Ramos (cell line): ENCODE results near the gene ATP8B1.

Source experiments
- in situ Hi-C: fragments of 300-500 bp; cut with MboI; formaldehyde crosslinking; loops from one replicate; pipeline ENCODE4 v1.14.3; 2022; ENCODE audit warnings: low sequenced_read_pairs; ENCODE audit not compliant: unreplicated experiment

Gene ATP8B1

DNA sequence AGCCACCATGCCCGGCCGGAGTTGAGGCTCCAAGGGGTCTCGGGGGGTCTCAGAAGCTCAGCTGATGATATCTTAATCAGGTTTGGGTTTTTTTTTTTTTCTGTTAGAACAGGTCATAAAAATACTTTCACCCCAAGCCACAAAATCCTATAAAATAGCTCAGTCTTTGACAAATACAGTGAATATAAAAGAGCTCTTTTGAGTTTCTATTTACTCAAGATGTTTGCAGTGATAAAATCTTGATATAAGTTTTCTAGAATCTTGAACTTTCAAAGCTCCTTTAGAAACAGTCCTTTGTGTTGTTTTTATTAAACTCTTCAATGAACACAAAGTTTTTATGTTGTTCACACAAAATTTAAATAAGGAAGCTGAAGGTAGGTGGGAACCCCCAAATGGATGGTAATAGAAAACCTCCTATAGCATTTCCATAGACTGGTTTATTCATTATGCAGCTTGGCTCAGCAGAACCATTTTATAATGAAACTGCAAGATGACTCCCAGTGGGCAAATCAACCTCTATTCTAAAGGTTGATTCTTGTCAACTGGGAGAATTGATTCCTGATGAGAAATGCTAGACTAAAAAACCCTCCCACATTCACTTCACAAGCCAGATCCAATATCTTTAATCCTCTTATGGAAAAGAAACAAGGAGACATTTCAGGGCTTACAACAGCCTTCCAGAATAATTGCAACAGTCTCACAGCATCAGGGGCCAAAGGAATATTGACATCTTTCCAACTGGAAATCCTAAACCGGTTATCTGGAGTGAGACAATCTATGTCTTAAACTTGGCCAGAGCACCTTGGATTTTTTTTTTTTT, 167.9 kb downstream of the ATP8B1 start:
- in situ Hi-C loops = no loop called here

DNA sequence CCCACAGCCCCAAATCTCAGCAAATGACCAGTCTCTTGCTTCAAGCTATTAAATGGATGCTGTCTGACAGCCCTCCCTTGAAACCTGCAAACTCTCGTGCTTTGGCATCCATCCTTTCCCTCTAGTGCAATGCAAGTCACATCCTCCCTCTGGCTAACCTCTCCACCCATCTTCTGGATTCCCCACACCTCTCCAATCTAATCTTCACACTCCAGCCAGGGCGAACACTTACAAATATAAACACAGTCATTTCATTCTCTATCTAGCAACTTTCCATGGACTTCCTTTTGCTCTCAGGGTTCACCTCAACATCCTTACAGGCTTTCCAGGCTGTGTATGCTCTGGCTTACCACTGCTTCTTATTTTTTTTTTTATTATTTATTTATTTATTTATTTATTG, 171.4 kb downstream of the ATP8B1 start:
- in situ Hi-C loops = no loop called here

DNA sequence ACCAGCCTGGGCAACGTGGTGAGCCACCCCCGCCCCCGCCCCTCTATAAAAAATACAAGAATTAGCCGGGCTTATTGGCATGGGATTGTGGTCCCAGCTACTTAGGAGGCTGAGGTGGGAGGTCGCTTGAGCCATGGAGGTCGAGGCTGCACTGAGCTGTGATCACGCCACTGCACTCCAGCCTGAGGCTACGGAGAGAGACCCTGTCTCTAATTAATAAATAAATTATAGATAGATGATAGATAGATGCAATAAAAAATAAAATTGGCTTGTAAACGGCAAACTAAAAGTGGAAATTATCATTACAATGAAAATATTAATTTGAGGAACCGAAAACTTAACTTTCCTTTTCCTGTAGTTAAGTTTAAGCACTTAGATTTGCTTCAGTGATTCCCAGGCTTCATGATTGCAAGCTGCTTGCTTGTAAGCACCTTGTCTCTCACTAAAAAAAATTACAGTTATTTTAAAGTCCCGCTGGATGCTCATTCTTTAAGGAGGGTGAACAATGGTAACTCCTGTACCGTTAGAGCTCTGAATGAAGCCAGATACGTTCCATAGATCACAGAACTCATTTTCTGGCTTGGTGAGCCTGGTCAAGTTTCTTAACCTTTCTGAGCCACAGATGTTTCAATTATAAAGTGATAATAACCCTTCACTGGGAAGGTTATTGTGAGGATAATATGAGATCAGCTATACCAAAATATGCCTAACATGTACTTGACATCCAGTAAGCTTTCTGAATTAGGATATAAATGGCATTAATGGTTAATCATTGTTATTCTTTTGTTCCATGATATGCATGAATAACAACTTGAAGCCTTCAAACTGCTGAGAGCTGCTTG, 172.1 kb downstream of the ATP8B1 start:
- in situ Hi-C loops = no loop called here

DNA sequence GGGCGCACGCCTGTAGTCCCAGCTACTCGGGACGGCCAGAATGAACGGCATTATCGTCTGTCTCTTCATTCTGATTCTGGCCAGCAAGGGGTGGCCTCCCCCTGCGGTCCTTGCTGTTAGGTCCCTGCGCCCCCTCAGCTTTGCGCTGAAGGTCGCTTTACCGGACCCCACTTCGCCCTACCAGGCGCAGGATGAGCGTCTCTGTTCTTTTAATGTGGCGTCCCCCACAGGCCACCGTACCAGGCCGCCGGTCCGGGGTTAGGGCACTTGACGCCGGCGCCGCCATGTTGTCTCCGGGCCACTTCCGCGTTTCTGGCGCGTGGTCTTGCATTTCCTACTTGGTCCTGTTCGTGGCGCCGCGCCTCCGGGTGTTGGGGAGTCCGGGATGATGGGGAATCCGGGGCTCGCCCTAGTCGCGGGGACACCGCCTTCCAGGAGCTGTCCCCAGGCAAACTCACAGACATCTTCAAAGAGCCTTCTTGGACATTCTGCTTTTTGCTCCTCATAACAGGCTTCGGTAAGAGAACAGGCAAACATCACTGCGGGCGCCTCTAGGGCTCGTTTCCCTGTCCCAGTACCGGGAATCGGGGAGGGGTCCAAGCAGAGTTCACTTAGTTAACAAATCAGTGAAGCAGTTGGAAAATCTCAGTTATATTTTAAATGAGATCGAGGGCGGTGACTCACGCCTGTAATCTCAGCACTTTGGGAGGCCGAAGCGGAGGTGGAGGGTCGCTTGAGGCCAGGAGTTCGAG, 172.9 kb downstream of the ATP8B1 start:
- in situ Hi-C loops = no loop called here

DNA sequence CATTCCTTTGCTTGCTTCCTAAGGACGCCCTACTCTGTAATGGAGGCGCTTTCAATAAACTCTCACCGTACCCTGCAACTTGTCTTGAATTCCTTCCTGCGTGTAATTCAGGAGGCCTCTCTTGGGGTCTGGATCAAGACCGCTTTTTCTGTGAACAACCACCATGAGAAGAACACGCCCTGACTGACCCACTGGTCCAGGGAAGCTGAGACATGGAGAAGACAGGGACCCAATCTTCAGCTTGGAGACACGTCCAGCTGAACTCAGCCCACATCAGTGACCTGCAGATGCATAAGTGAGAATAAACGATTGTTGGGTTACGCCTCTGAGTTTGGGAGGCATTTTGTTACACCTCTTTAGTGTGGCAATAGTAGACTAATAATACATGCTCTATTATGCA, 173.7 kb downstream of the ATP8B1 start:
- in situ Hi-C loops = no loop called here

DNA sequence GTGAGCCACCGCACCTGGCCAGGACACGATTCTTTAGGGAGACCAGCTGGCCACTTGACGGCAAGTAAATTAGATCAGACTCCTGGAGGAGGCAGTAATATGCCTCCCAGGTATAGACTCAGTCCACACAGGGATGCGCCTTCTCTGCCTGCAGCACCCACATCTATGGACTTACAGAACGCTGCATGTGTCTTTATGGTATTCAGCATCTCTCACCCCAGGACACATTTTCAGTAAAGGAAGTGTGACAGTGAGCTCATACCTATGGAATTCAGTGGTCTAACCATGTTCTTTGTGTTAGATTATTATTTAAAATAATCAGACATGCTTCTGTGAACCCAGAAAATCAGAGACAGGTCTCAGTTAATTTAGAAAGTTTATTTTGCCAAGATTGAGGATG, 175.6 kb downstream of the ATP8B1 start:
- in situ Hi-C loops = no loop called here

DNA sequence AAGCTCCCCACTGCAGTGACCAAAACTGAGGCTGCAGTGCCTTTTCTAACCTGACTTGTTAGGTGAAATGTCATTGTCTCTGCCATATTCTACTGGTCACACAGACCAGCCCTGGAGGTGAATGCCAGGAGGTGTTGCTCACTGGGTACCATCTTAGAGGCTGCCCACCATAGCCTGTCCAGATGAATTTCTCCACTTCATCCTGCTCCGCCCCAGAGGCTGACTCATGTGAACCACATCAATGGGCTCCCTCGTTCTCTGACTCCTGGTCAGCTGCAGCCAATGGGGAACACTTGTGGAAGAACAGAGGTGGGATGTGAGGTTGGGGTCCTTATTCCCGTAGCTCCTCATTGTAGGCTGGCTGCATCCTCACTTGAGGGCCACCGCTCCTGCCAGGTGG, 178.1 kb downstream of the ATP8B1 start:
- in situ Hi-C loops = loop anchor here (25.0 kb wide), 1 partner anchor 988 kb away; the partner anchor contains the start of gene TXNL1

DNA sequence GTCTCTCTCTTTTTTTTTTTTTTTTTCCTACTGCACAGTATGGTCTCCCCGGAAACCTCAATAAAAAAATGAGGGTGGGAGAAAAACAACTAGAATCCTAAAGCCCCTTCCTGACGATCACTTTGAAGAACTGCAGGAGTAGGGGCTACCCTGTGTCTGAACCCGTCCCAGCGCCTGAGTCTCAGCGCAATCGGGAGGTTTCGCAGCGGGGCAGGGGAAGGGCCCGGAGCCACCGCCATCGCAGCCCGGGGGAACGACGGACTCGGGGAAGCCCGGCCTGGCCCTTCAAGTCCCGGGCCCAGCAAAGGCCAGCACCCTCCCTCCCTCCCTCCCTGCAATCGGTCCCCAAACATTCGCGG, 181.9 kb downstream of the ATP8B1 start:
- in situ Hi-C loops = loop anchor here (25.0 kb wide), 1 partner anchor 984 kb away; the partner anchor contains the start of gene TXNL1

DNA sequence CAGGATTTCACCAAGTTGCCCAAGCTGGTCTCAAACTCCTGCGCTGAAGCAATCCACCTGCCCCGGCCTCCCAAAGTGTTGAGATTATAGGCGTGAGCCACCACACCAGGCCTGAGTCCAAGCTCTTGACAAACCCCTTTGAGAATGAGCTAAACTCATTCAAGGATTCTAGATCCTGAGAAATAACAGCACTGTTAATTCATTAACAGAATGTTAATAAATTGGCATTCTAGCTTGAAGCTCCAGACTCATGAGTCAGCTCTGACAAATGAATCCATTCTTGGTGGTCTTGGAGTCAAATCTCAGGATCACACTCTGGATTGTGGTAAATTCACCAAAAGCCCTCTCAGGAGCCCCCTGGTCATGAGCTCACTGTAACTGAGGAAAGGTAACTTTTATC, 183.2 kb downstream of the ATP8B1 start:
- in situ Hi-C loops = loop anchor here (25.0 kb wide), 1 partner anchor 983 kb away; the partner anchor contains the start of gene TXNL1

DNA sequence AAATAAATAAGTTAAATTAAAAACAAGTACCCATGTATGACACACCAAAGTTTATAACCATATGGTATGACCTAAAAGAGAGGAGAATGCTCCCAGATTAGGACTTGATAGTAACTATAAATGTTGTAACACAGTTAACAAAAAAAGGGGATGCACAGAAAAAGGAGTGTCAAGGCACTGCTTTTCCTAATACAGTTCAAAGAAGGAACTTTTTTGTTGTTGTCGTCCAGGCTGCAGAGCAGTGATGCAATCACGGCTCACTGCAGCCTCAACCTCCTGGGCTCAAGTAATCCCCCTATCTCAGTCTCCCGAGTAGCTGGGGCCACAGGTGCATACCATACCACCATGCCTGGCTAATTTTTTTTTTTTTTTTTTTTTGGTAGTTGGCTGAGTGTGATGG, 184.2 kb downstream of the ATP8B1 start:
- in situ Hi-C loops = loop anchor here (25.0 kb wide), 1 partner anchor 982 kb away; the partner anchor contains the start of gene TXNL1

DNA sequence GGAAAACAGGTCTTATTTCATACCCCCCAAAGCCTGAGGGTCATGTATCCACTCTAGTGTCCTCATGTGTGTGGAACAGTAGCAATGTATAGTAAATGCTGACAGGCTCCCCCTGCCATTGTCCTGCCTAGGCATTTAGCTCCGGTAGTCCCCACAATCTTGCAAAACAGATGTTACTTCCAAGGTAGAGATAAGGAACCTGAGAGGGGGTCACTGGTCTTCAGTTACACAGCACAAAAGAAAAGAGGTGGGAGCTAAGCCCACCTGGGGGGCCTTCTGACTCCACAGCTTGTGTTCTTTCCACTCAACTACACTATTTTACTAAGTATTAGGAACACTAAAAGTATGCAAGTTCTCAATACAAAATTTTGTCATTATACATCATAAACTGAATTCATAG, 199.2 kb downstream of the ATP8B1 start:
- in situ Hi-C loops = loop anchor here (25.0 kb wide), 1 partner anchor 967 kb away; the partner anchor contains the start of gene TXNL1
